ENCODE data around the gene PAMR1.

GRCh38 chr11:35466058-35466457 lies 59.4 kb downstream of the PAMR1 start:
- TF ChIP-seq CTCF (IDR thresholded peaks at IDR 0.05; ENCODE audit: insufficient read depth, low read length, poor library complexity, severe bottlenecking) (no peak), EZH2phosphoT487 (conservative IDR thresholded peaks at IDR 0.05; ENCODE audit: low read length) (no peak)

Data from SU-DHL-6 (cell line).